Skeletal muscle tissue (tissue), 4 donors: ENCODE measurements around the gene KCNJ12. TPM values are rescaled to one million over a fixed set of nuclear protein-coding genes. Genes with fewer than 3 reads are reported as not detected.
"Not testable (repeated sequence)": the region's sequence is repeated elsewhere in the genome, so short reads cannot be mapped to it uniquely, and the experiment has no call there.

Source experiments
- H3K27ac ChIP-seq: one replicate; pipeline ENCODE4 v1.7.0; 2013; ENCODE audit warnings: mild to moderate bottlenecking, low read depth, low read length, inconsistent platforms
- H3K27me3 ChIP-seq, 3 donors: one replicate each; pipeline ENCODE4 v1.7.0; 2013; ENCODE audit warnings: low read length in 3 of 3; ENCODE audit not compliant: control insufficient read depth in 3 of 3, insufficient read depth in 3 of 3
- H3K36me3 ChIP-seq, 3 donors: one replicate each; pipeline ENCODE4 v1.7.0; 2013; ENCODE audit warnings: low read length in 3 of 3; ENCODE audit not compliant: control insufficient read depth in 3 of 3, insufficient read depth in 3 of 3
- H3K4me1 ChIP-seq, 3 donors: one replicate each; pipeline ENCODE4 v1.7.0; 2013; ENCODE audit warnings: low read length in 3 of 3, mild to moderate bottlenecking in 3 of 3; ENCODE audit not compliant: control insufficient read depth in 3 of 3, insufficient read depth in 3 of 3
- H3K4me3 ChIP-seq, 3 donors: one replicate each; pipeline ENCODE4 v1.7.0; 2013; ENCODE audit warnings: low read length in 3 of 3
- H3K9ac ChIP-seq, 3 donors: one replicate each; pipeline ENCODE4 v1.7.0; 2013; ENCODE audit warnings: low read length in 3 of 3, mild to moderate bottlenecking in 3 of 3, moderate library complexity in 2 of 3, low read depth in 1 of 3
- H3K9me3 ChIP-seq, 3 donors: one replicate each; pipeline ENCODE4 v1.7.0; 2013; ENCODE audit warnings: low read length in 3 of 3; ENCODE audit not compliant: control insufficient read depth in 3 of 3
- total RNA-seq: library from RNA; depleted of rRNA; stranded (reverse); fragments of >200 nt; gene quantifications from one replicate; pipeline ENCODE4 v1.2.3, GENCODE V29; 2014
- donor health status: Osteomylitis.

Gene KCNJ12
- total RNA-seq, 1 donor from 2014 or later: 14.6 TPM

DNA sequence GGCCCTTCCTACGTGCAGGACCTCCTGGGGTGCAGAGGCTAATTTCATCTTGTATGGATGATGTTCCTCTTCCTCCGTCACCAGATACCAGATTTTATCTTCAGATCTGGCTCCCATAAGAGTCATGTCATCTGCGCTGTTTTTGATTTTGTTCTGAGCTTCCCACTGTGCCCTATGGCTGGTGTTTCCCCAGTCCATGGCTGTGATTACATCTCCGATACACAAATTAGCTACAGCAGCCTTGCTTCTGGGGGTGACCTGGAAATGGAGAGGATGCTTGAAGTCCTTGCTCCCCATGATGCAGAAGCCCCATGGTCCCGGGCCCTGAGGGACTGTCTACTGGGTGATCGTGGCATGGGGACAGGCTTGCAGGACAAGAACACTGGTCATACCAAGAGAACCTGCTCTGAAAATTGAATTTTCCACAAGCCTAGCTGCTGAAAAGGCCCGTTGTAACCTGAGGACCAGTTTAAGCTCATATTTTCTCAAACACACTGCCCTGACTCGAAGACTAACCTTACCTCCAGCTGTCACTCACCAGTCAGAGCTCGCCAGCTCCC is 69.0 kb downstream of the KCNJ12 start:
- no peak overlapping the region for H3K27ac ChIP-seq
- H3K27me3 ChIP-seq: no peaks in the 10 kb centered on the region
- no peaks in the 10 kb centered on the region for H3K4me1 ChIP-seq
- no peaks in the 10 kb centered on the region for H3K36me3 ChIP-seq
- H3K9ac ChIP-seq: no peak overlapping the region
- H3K4me3 ChIP-seq: no peak overlapping the region
- H3K9me3 ChIP-seq: no peaks in the 10 kb centered on the region

DNA sequence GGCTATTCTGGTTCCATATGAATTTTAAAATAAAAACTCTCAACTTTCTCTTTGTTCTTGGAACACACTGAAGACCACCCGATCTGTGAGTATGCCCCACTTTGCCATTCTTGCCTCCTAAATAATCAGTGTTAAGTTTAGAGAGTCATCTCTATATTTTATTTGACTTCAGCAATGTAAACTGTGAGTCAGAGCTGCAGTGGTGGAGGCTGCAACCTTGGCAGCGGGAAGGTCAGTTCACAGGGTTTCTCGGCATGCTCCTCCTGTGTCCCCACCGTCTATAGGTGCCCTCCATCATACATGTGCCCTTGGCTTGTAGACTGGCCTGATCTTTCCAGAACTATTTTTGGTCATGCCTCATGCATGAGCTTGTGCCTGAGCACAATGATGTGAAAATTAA is 71.4 kb downstream of the KCNJ12 start:
- not testable (repeated sequence) for H3K9me3 ChIP-seq, H3K27ac ChIP-seq, H3K9ac ChIP-seq, H3K4me3 ChIP-seq, H3K36me3 ChIP-seq, H3K4me1 ChIP-seq, H3K27me3 ChIP-seq

DNA sequence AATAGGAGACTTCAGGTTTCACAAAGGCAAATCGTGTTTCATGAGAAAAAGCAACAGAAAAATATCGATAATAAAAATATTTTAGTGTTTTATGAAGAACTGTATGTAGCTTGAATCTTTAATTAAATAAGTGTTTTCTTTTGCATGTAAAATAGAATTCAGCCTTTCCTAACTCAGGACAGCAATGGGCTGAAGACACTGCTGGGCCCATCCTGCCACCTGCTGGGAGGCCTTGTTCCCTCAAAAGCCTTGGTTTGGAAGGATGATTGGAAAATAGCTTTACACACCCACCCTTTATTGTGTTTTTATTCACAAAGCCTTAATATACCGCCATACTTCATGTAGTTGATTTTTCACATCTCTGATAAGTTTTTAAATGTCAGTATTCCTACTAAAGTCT is 73.7 kb downstream of the KCNJ12 start:
- not testable (repeated sequence) for H3K27ac ChIP-seq, H3K4me1 ChIP-seq, H3K9ac ChIP-seq, H3K36me3 ChIP-seq, H3K9me3 ChIP-seq, H3K27me3 ChIP-seq, H3K4me3 ChIP-seq

DNA sequence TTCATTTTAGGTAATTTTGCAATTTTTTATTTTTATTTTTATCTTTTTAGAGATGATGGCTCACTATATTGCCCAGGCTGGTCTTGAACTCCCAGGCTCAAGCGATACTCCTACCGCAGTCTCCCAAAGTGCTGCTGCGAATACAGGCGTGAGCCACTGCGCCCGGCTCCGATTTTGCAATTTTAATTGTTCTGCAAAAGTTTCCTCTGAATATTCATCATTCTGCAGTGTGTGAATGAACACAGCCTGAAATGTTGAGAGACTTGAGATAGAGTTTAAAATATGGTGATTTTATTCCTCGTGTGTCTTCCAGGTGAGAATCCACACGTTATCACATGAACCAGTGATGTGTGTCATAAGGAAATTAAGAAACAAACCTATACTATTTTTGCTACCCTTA is 75.8 kb downstream of the KCNJ12 start:
- peaks cover 5 to 8% (median 8%) of the 10 kb centered on the region in 3 donors for H3K4me1 ChIP-seq
- no peak overlapping the region for H3K4me3 ChIP-seq
- no peak overlapping the region for H3K9ac ChIP-seq
- H3K36me3 ChIP-seq: no peaks in the 10 kb centered on the region
- H3K9me3 ChIP-seq: no peaks in the 10 kb centered on the region
- no peak overlapping the region for H3K27ac ChIP-seq
- no peaks in the 10 kb centered on the region for H3K27me3 ChIP-seq

DNA sequence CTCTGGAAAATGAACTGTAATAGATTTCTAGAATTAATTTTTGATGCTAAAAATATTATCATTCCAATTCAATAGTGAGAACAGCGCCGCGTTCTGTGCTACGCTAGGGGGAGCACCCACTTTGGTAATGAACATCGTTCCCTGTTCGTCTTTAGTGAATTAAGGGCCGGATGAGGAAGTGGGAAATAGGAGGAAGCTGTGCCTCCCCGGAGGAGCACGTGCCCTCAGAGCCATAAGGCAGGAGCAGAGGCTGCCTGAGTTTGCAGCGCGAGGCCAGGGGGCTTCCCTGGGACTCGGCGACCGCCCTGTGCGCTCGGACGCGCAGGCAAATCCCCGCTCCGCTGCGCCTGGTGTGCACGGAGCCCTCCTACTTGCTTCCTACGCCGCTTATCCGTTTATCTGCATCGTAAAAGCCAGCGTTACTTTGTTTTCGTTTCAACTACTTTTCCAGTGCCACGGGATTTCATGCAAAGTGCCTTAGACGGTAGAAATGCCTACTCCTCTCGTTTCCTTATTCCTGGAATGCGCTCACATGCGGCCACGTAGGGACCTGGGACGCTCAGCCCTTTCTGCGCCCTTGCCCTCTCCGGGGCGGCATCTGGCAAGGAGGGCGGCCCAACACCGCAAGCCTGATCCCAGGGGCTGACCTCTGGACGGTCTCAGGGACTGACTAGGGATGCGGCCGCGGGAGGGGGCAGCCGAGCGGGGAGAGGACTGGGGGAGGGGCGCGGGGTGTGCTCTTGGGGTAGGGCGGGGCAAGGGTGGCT is 76.4 kb downstream of the KCNJ12 start:
- Histone ChIP-seq H3K4me1 (peaks cover 10 to 13% (median 13%) of the 10 kb centered on the region in 3 donors), H3K36me3 (no peaks in the 10 kb centered on the region), H3K27ac (no peak overlapping the region), H3K27me3 (no peaks in the 10 kb centered on the region), H3K9me3 (no peaks in the 10 kb centered on the region), H3K9ac (peak overlapping the region in 2 of 3 donors; percentile 30 to 77), H3K4me3 (peak overlapping the region; percentile 59 to 77 (median 72))

DNA sequence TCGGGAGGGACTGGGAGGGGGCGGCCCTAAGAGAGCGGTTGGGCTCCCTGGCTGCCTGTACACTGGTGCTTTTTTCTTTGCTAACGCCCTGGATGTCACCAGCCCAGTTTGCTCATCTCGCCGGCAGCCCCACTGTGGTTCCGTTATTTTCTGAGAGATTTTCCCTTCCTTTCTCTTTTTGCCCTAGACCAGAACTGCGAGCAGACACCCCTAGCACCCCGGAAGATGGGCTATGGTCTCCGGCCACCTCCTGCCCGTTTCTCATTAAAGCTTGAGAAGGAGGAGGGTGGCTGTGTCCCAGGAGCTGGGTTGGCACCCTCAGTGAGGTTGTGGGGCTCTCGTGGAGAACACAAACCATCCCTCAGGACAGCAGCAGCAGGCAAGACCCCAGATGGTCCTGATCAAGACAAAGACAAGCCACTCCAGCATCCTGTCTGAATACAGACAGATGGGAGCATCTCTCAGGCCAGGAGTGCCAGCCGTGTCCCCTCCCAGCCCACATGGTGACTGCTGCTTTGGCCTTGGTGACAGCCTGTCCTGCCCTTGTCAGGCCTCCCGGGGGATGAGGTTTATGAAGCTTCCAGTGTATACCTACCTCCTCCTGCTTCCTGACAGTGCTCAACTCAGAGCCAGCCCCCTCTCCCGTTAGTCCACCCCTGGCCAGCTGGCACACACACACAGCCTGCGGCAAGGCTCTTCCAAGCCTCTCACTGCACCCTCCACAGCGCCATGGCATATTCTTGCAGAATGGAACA is 77.2 kb downstream of the KCNJ12 start:
- H3K27ac ChIP-seq: no peak overlapping the region
- no peak overlapping the region for H3K9ac ChIP-seq
- no peak overlapping the region for H3K4me3 ChIP-seq
- no peaks in the 10 kb centered on the region for H3K36me3 ChIP-seq
- H3K27me3 ChIP-seq: no peaks in the 10 kb centered on the region
- peaks cover 10 to 14% (median 13%) of the 10 kb centered on the region in 3 donors for H3K4me1 ChIP-seq
- H3K9me3 ChIP-seq: no peaks in the 10 kb centered on the region

DNA sequence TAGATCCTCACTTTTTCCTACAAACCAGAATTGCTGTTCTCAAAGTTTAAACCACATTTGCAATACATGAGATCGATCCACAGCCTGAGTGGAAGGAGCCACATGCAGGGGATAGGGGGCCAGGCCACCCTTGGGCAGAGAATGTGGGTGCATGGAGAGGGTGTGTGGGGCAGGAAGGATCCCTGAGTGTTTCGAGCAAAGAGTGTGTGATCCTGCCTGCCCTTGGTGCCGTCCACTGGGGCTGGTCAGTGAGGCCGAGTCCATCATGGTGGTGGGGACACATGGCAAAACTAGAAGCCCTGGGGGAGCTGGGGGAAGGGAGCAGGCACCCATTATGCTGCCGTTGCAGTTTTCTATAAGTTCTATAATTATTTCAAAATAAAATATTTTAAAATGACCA is 77.8 kb downstream of the KCNJ12 start:
- peaks cover 10 to 14% (median 13%) of the 10 kb centered on the region in 3 donors for H3K4me1 ChIP-seq
- not testable (repeated sequence) for H3K9ac ChIP-seq, H3K9me3 ChIP-seq, H3K36me3 ChIP-seq, H3K4me3 ChIP-seq, H3K27ac ChIP-seq, H3K27me3 ChIP-seq

DNA sequence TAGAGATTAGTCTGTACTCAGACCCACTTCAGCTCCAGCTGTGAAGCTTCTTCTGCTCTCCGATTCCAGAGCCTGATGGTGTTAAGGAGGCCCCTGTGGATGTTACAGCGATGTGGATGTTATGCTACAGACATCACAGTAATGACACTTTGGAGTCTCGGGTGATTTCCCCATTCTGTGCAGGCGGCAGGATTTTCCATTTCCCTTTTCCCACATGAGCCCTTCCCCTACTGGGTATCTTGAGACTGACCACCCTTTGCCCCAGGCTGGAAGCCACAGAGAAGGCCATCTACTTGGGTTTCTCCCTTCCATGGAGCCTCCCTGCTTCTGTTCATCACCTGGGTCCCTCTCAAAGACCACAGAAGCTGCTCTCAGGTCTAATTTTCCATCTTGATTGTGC is 78.3 kb downstream of the KCNJ12 start:
- no peaks in the 10 kb centered on the region for H3K27me3 ChIP-seq
- no peak overlapping the region for H3K4me3 ChIP-seq
- peaks cover 10 to 14% (median 13%) of the 10 kb centered on the region in 3 donors for H3K4me1 ChIP-seq
- H3K27ac ChIP-seq: no peak overlapping the region
- H3K9ac ChIP-seq: no peak overlapping the region
- H3K36me3 ChIP-seq: no peaks in the 10 kb centered on the region
- no peaks in the 10 kb centered on the region for H3K9me3 ChIP-seq

DNA sequence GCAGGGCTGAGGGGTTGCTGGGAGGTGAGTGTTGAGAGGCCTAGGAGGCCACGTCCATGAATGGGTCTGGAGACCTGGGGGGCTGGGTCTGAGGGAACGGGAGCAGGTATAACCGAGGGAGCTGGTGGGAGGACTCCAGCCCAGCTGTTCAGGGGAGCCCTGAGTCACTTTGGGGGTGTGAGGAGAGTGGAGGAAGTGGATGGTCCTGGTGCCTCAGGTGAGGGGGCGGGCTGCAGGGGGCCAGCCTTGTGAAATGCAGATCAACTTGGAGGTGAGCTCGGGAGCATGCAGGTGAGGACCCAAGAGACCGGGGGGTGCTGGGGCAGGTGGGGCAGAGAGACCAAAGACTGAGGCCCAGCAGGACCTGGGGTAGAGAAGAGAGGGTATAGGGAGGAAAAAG is 79.6 kb downstream of the KCNJ12 start:
- Histone ChIP-seq H3K4me3 (no peak overlapping the region), H3K36me3 (no peaks in the 10 kb centered on the region), H3K27me3 (no peaks in the 10 kb centered on the region), H3K9me3 (no peaks in the 10 kb centered on the region), H3K4me1 (peaks cover 10 to 14% (median 13%) of the 10 kb centered on the region in 3 donors), H3K9ac (no peak overlapping the region), H3K27ac (no peak overlapping the region)

DNA sequence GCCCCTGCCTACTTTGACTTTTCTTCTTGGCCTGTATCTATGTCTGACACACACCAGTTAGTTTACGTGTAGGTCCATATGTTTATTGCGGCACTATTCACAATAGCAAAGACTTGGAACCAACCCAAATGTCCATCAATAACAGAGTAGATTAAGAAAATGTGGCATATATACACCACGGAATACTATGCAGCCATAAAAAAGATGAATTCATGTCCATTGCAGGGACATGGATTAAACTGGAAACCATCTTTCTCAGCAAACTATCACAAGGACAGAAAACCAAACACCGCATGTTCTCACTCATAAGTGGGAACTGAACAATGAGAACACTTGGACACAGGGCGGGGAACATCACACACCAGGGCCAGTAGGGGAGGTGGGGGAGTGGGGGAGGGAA is 80.3 kb downstream of the KCNJ12 start:
- not testable (repeated sequence) for H3K4me3 ChIP-seq, H3K36me3 ChIP-seq, H3K9ac ChIP-seq, H3K27me3 ChIP-seq, H3K9me3 ChIP-seq, H3K27ac ChIP-seq
- H3K4me1 ChIP-seq: peaks cover 10 to 14% (median 13%) of the 10 kb centered on the region in 3 donors
